Neural cell (in vitro differentiated cells): ENCODE data around the gene CFAP221. TPM values are rescaled to one million over a fixed set of nuclear protein-coding genes. Genes with fewer than 3 reads are reported as not detected.

Experiments
- H2AFZ ChIP-seq: fragments of 200-600, 300-800 bp; sonication (generic), shearing (Covaris generic); 2 replicates; pipeline ENCODE4 v1.6.0; 2014; ENCODE audit warnings: low read depth, mild to moderate bottlenecking, antibody characterized with exemption, low read length, moderate library complexity
- H3F3A ChIP-seq: fragments of 200-600 bp; shearing (Covaris generic); 2 replicates; pipeline ENCODE4 v1.6.1; 2016; ENCODE audit warnings: mild to moderate bottlenecking, moderate library complexity, mixed read lengths, antibody characterized with exemption, low read length; ENCODE audit not compliant: insufficient read depth, poor library complexity, severe bottlenecking
- H3K27ac ChIP-seq: fragments of 200-600, 300-800 bp; sonication (generic), shearing (Covaris generic); 2 replicates; pipeline ENCODE4 v1.5.1; 2014; ENCODE audit warnings: mild to moderate bottlenecking, low read length, moderate library complexity
- H3K27me3 ChIP-seq: fragments of 300-800, 200-600 bp; sonication (generic), shearing (Covaris generic); 2 replicates; pipeline ENCODE4 v1.6.0; 2014; ENCODE audit warnings: mild to moderate bottlenecking, low read depth, low read length, moderate library complexity; ENCODE audit not compliant: insufficient read depth
- H3K36me3 ChIP-seq: fragments of 300-800, 200-600 bp; sonication (generic), shearing (Covaris generic); 2 replicates; pipeline ENCODE4 v1.5.1; 2014; ENCODE audit warnings: mild to moderate bottlenecking, antibody characterized with exemption, low read length, moderate library complexity; ENCODE audit not compliant: insufficient read depth
- H3K4me2 ChIP-seq: fragments of 300-800, 200-600 bp; sonication (generic), shearing (Covaris generic); 2 replicates; pipeline ENCODE4 v1.6.0; 2014; ENCODE audit warnings: mild to moderate bottlenecking, low read length
- H3K4me3 ChIP-seq: fragments of 300-800, 200-600 bp; sonication (generic), shearing (Covaris generic); 2 replicates; pipeline ENCODE4 v1.5.1; 2014; ENCODE audit warnings: mild to moderate bottlenecking, low read length, moderate library complexity
- H3K79me2 ChIP-seq: fragments of 200-600 bp; shearing (Covaris generic); replicated peaks from 2 replicates; pipeline ENCODE4 v1.6.0; 2014; ENCODE audit warnings: mild to moderate bottlenecking, low read length, moderate library complexity; ENCODE audit not compliant: insufficient read depth
- H3K9ac ChIP-seq: fragments of 300-800, 200-600 bp; sonication (generic), shearing (Covaris generic); 2 replicates; pipeline ENCODE4 v1.6.1; 2016; ENCODE audit warnings: mild to moderate bottlenecking, low read length, mixed read lengths
- H3K9me2 ChIP-seq: fragments of 200-600 bp; shearing (Covaris generic); 2 replicates; pipeline ENCODE4 v1.6.1; 2016; ENCODE audit warnings: mild to moderate bottlenecking, low read length, mixed read lengths; ENCODE audit not compliant: insufficient read depth
- H3K9me3 ChIP-seq: fragments of 200-600, 300-800 bp; sonication (generic), shearing (Covaris generic); 2 replicates; pipeline ENCODE4 v1.6.1; 2016; ENCODE audit warnings: mild to moderate bottlenecking, mixed run types, low read length, moderate library complexity, mixed read lengths
- H4K20me1 ChIP-seq: fragments of 200-600 bp; shearing (Covaris generic); 2 replicates; pipeline ENCODE4 v1.6.1; 2016; ENCODE audit warnings: mild to moderate bottlenecking, mixed run types; ENCODE audit not compliant: insufficient read depth
- CTCF ChIP-seq: fragments of 450-650 bp; IDR thresholded peaks from 2 replicates; pipeline ENCODE4 v1.5.1; 2014; ENCODE audit warnings: antibody characterized with exemption, mild to moderate bottlenecking, moderate library complexity; ENCODE audit not compliant: poor library complexity, severe bottlenecking
- EP300 ChIP-seq: fragments of 450-650 bp; conservative IDR thresholded peaks from 2 replicates; pipeline ENCODE4 v1.6.1; 2014; ENCODE audit warnings: antibody characterized with exemption, mild to moderate bottlenecking, moderate library complexity; ENCODE audit not compliant: poor library complexity, severe bottlenecking
- EZH2 ChIP-seq: fragments of 200-600, 300-800 bp; shearing (Covaris generic), sonication (generic); IDR thresholded peaks from 2 replicates; pipeline ENCODE4 v1.6.1; 2014; ENCODE audit warnings: antibody characterized with exemption, low read length, borderline replicate concordance, mild to moderate bottlenecking; ENCODE audit not compliant: insufficient read depth, poor library complexity, severe bottlenecking
- MXI1 ChIP-seq: fragments of 450-650 bp; conservative IDR thresholded peaks from 2 replicates; pipeline ENCODE4 v1.6.1; 2014; ENCODE audit warnings: antibody characterized with exemption, mild to moderate bottlenecking; ENCODE audit not compliant: poor library complexity, severe bottlenecking
- POLR2AphosphoS5 ChIP-seq: IDR thresholded peaks from 2 replicates; pipeline ENCODE4 v1.6.1; 2012
- RAD21 ChIP-seq: fragments of 450-650 bp; conservative IDR thresholded peaks from 2 replicates; pipeline ENCODE4 v1.6.1; 2014; ENCODE audit warnings: antibody characterized with exemption, mild to moderate bottlenecking, moderate library complexity
- REST ChIP-seq: IDR thresholded peaks from 2 replicates; pipeline ENCODE4 v1.6.1; 2012; ENCODE audit warnings: borderline replicate concordance
- SMC3 ChIP-seq: fragments of 450-650 bp; conservative IDR thresholded peaks from 2 replicates; pipeline ENCODE4 v1.6.1; 2014; ENCODE audit warnings: antibody characterized with exemption, mild to moderate bottlenecking, moderate library complexity; ENCODE audit not compliant: poor library complexity
- TAF1 ChIP-seq: IDR thresholded peaks from 2 replicates; pipeline ENCODE4 v1.6.1; 2012; ENCODE audit warnings: low read depth
- polyA plus RNA-seq: library from polyadenylated mRNA; depleted of rRNA; stranded (reverse); fragments of >200 nt; gene quantifications from 2 replicates; pipeline ENCODE4 v1.2.3, GENCODE V29; 2014

The CFAP221 gene
- polyA plus RNA-seq, 1 donor from 2014 or later = 7.0 TPM

GRCh38 chr2:119650206-119650605 is 106.0 kb downstream of the CFAP221 start:
- no peaks in the 10 kb centered on the region for H3K79me2 ChIP-seq
- no peaks in the 10 kb centered on the region for H4K20me1 ChIP-seq
- no peak overlapping the region for H3K27ac ChIP-seq
- no peak overlapping the region for H3K4me2 ChIP-seq
- H3K27me3 ChIP-seq = no peaks in the 10 kb centered on the region
- H3K4me3 ChIP-seq = no peak overlapping the region
- no peak overlapping the region for H2AFZ ChIP-seq
- no peaks in the 10 kb centered on the region for H3K9me2 ChIP-seq
- no peaks in the 10 kb centered on the region for H3F3A ChIP-seq
- H3K9me3 ChIP-seq = no peaks in the 10 kb centered on the region
- no peak for TF ChIP-seq SMC3
- no peak for TF ChIP-seq CTCF
- TF ChIP-seq POLR2AphosphoS5 = no peak
- no peak for TF ChIP-seq TAF1
- TF ChIP-seq REST = no peak
- TF ChIP-seq EZH2 = no peak
- no peak for TF ChIP-seq EP300
- TF ChIP-seq MXI1 = no peak
- no peak for TF ChIP-seq RAD21
- H3K9ac ChIP-seq = no peak overlapping the region
- H3K36me3 ChIP-seq = no peaks in the 10 kb centered on the region

- Histone ChIP-seq H3K79me2 (no peaks in the 10 kb centered on the region), H4K20me1 (no peaks in the 10 kb centered on the region), H3K27me3 (no peaks in the 10 kb centered on the region), H3K9me2 (no peaks in the 10 kb centered on the region), H3K4me3 (no peak overlapping the region), H3F3A (no peaks in the 10 kb centered on the region), H3K9me3 (no peaks in the 10 kb centered on the region), H3K9ac (no peak overlapping the region), H3K27ac (no peak overlapping the region), H2AFZ (no peak overlapping the region), H3K36me3 (no peaks in the 10 kb centered on the region), H3K4me2 (no peak overlapping the region)
- TF ChIP-seq CTCF = no peak
- TF ChIP-seq MXI1 = no peak
- TF ChIP-seq RAD21 = no peak
- no peak for TF ChIP-seq EP300
- no peak for TF ChIP-seq EZH2
- no peak for TF ChIP-seq TAF1
- TF ChIP-seq POLR2AphosphoS5 = no peak
- no peak for TF ChIP-seq REST
- no peak for TF ChIP-seq SMC3
Measured at GRCh38 chr2:119650846-119651370, 106.7 kb downstream of the CFAP221 start.
